ENCODE results near the gene SLC35F6. TPM values are rescaled to one million over a fixed set of nuclear protein-coding genes. Genes with fewer than 3 reads are reported as not detected.
A peak's percentile ranks its signal among the peaks of the same experiment; 100 is the strongest.
"Not testable (repeated sequence)": the region's sequence is repeated elsewhere in the genome, so short reads cannot be mapped to it uniquely, and the experiment has no call there.

Gene SLC35F6
- total and polyA plus RNA-seq, 11 donors = 14.4 to 70.5 (median 27.2) TPM

GRCh38 chr2:26793518-26793917, 29.4 kb downstream of the SLC35F6 start:
- Histone ChIP-seq H3K4me3 (peak overlapping the region in 1 of 12 donors; percentile 6), H3K4me1 (peaks cover 0 to 4% (median 0%) of the 10 kb centered on the region in 12 donors), H3K27ac (peak overlapping the region in 1 of 12 donors; percentile 42), H3K27me3 (no peaks in the 10 kb centered on the region), H3K9me3 (peaks cover 0 to 11% (median 0%) of the 10 kb centered on the region in 12 donors), H3K36me3 (no peaks in the 10 kb centered on the region)
- ATAC-seq (no peak), DNase-seq (no peak)
- 81 to 87% (median 85%) methylated on average over 3 of the region's 3 CpGs for WGBS, 4 donors
- intact Hi-C loops (cut with DNase I) = no loop called here
- TF ChIP-seq POLR2A (IDR thresholded peaks at IDR 0.05) (no peak), CTCF (IDR thresholded peaks at IDR 0.05) (no peak)

- H3K9me3 ChIP-seq = peaks cover 0 to 11% (median 0%) of the 10 kb centered on the region in 12 donors
- intact Hi-C loops (cut with DNase I); DNase-seq; H3K27ac ChIP-seq; H3K4me3 ChIP-seq; H3K36me3 ChIP-seq; H3K4me1 ChIP-seq; H3K27me3 ChIP-seq; ATAC-seq: not testable (repeated sequence)
- 95 to 98% (median 97%) methylated on average over 17 of the region's 17 CpGs for WGBS, 4 donors
These were observed 31.1 kb downstream of the SLC35F6 start for GRCh38 chr2:26795135-26795534.

- WGBS, 4 donors = 80 to 91% (median 80%) methylated on average over 4 of the region's 4 CpGs
- no peaks in the 10 kb centered on the region for H3K4me1 ChIP-seq
- TF ChIP-seq POLR2A (IDR thresholded peaks at IDR 0.05) (no peak), CTCF (IDR thresholded peaks at IDR 0.05) (no peak)
These were observed 37.2 kb downstream of the SLC35F6 start for GRCh38 chr2:26801328-26801727.

GRCh38 chr2:26801796-26802195, 37.7 kb downstream of the SLC35F6 start:
- Histone ChIP-seq H3K27me3 (no peaks in the 10 kb centered on the region), H3K4me1 (no peaks in the 10 kb centered on the region), H3K9me3 (no peaks in the 10 kb centered on the region), H3K36me3 (no peaks in the 10 kb centered on the region), H3K27ac (no peak overlapping the region), H3K4me3 (no peak overlapping the region)
- ATAC-seq = no peak
- intact Hi-C loops (cut with DNase I) = no loop called here
- DNase-seq = no peak
- 88 to 95% (median 91%) methylated on average over 7 of the region's 7 CpGs for WGBS, 4 donors
- no peak for TF ChIP-seq POLR2A (IDR thresholded peaks at IDR 0.05)
- no peak for TF ChIP-seq CTCF (IDR thresholded peaks at IDR 0.05)

More at GRCh38 chr2:26801328-26801727, 37.2 kb downstream of the SLC35F6 start:
- H3K9me3 ChIP-seq = no peaks in the 10 kb centered on the region
- no peak overlapping the region for H3K4me3 ChIP-seq
- no peak overlapping the region for H3K27ac ChIP-seq
- H3K27me3 ChIP-seq = no peaks in the 10 kb centered on the region
- DNase-seq = no peak
- no peaks in the 10 kb centered on the region for H3K36me3 ChIP-seq
- no peak for ATAC-seq
- intact Hi-C loops (cut with DNase I) = no loop called here

- Histone ChIP-seq H3K4me3 (no peak overlapping the region), H3K4me1 (peaks cover 0 to 6% (median 0%) of the 10 kb centered on the region in 12 donors), H3K36me3 (no peaks in the 10 kb centered on the region), H3K27ac (no peak overlapping the region), H3K9me3 (no peaks in the 10 kb centered on the region), H3K27me3 (no peaks in the 10 kb centered on the region)
- DNase-seq = no peak
- TF ChIP-seq CTCF (IDR thresholded peaks at IDR 0.05) = no peak
- TF ChIP-seq POLR2A (IDR thresholded peaks at IDR 0.05) = no peak
- ATAC-seq = no peak
- 83 to 96% (median 86%) methylated on average over 5 of the region's 5 CpGs for WGBS, 4 donors
- intact Hi-C loops (cut with DNase I) = no loop called here
These were observed 41.2 kb downstream of the SLC35F6 start for GRCh38 chr2:26805241-26805676.

All from heart left ventricle (tissue), 16 donors.